OCI-LY1 (cell line): ENCODE measurements around the gene SLC26A11.

Experiments
- EZH2 ChIP-seq: fragments of 200-600 bp; sonication (generic), shearing (Covaris generic); IDR thresholded peaks from 2 replicates; pipeline ENCODE4 v1.8.0; 2017; ENCODE audit warnings: borderline replicate concordance, mixed run types, mild to moderate bottlenecking, antibody characterized with exemption, low read length, moderate library complexity, mixed read lengths
- TF ChIP-seq, protein P1 (sequence below): fragments of 200-600 bp; sonication (generic), shearing (Covaris generic); IDR thresholded peaks from 2 replicates; pipeline ENCODE4 v1.5.1; 2017; ENCODE audit warnings: mild to moderate bottlenecking, antibody characterized with exemption, low read length, moderate library complexity, mixed read lengths

DNA sequence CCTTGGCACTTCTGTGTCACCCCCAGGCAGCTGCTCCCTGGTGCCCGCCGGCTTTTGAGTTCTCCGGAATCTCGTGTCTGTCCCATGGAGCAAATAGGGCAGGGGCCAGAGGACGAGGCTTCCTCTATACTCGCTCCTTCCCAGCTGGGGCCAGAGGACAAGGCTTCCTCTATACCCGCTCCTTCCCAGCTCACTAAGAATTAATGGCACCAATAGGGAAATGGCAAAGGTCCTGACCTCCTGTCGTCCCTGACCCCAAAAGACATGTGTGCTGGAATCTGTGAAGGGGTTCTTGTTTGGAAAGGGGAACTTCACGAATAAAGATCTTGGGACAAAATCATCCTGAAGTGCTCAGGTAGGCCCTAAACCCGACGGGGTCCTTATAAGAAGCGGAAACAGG lies 7.7 kb upstream of the SLC26A11 start:
- TF ChIP-seq, protein P1, sequence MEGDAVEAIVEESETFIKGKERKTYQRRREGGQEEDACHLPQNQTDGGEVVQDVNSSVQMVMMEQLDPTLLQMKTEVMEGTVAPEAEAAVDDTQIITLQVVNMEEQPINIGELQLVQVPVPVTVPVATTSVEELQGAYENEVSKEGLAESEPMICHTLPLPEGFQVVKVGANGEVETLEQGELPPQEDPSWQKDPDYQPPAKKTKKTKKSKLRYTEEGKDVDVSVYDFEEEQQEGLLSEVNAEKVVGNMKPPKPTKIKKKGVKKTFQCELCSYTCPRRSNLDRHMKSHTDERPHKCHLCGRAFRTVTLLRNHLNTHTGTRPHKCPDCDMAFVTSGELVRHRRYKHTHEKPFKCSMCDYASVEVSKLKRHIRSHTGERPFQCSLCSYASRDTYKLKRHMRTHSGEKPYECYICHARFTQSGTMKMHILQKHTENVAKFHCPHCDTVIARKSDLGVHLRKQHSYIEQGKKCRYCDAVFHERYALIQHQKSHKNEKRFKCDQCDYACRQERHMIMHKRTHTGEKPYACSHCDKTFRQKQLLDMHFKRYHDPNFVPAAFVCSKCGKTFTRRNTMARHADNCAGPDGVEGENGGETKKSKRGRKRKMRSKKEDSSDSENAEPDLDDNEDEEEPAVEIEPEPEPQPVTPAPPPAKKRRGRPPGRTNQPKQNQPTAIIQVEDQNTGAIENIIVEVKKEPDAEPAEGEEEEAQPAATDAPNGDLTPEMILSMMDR, result no peak
- TF ChIP-seq EZH2, result no peak
